Tibial nerve (tissue), 4 donors: ENCODE data around the gene FLCN. TPM values are rescaled to one million over a fixed set of nuclear protein-coding genes. Genes with fewer than 3 reads are reported as not detected.
A peak's percentile ranks its signal among the peaks of the same experiment; 100 is the strongest.

Experiments
- DNase-seq, 2 donors: peaks; one replicate each; pipeline ENCODE4 v3.0.0-alpha.2; 2019; ENCODE audit warnings: low spot score in 2 of 2
- H3K27ac ChIP-seq, 4 donors: fragments of 200-600 bp; sonication (generic) in 3 of 4; one replicate each; pipeline ENCODE4 v1.5.1; 2017 to 2019; ENCODE audit warnings: mild to moderate bottlenecking in 1 of 4
- H3K27me3 ChIP-seq, 2 donors: fragments of 200-600 bp; sonication (generic) in 1 of 2; one replicate each; pipeline versions ENCODE4 v1.5.1 to v1.6.0; 2017 to 2019
- H3K36me3 ChIP-seq, 3 donors: fragments of 200-600 bp; sonication (generic); one replicate each; pipeline ENCODE4 v1.5.1; 2018 to 2019
- H3K4me1 ChIP-seq, 4 donors: fragments of 200-600 bp; sonication (generic) in 3 of 4; one replicate each; pipeline ENCODE4 v1.5.1; 2017 to 2019
- H3K4me3 ChIP-seq, 4 donors: fragments of 200-600 bp; sonication (generic) in 3 of 4; one replicate each; pipeline ENCODE4 v1.5.1; 2017 to 2019; ENCODE audit warnings: mild to moderate bottlenecking in 1 of 4, moderate library complexity in 1 of 4
- H3K9me3 ChIP-seq, 4 donors: fragments of 200-600 bp; sonication (generic) in 3 of 4; one replicate each; pipeline ENCODE4 v1.5.1; 2017 to 2019
- CTCF ChIP-seq, 5 experiments: fragments of 200-600 bp in 3 of 5; fragments of 450-650 bp in 2 of 5; sonication (generic) in 3 of 5; IDR thresholded peaks; one replicate each; pipeline ENCODE4 v1.5.1; 2016 to 2019; ENCODE audit warnings: antibody characterized with exemption in 5 of 5, mild to moderate bottlenecking in 3 of 5, moderate library complexity in 2 of 5
- EP300 ChIP-seq, 2 donors: sonication (generic); formaldehyde crosslinking; IDR thresholded peaks; one replicate each; pipeline ENCODE4 v1.6.1; 2017; ENCODE audit warnings: antibody characterized with exemption in 2 of 2, mild to moderate bottlenecking in 1 of 2
- POLR2A ChIP-seq, 2 donors: fragments of 450-650 bp; IDR thresholded peaks; one replicate each; pipeline ENCODE4 v1.6.1; 2017; ENCODE audit warnings: antibody characterized with exemption in 2 of 2, mild to moderate bottlenecking in 2 of 2, moderate library complexity in 2 of 2
- WGBS, 2 donors: methylation state at CpG; one replicate each; pipeline ENCODE4 v1.1.5; 2018; 5-methylcytosine and 5-hydroxymethylcytosine counted together
- total RNA-seq, 4 donors: library from RNA; depleted of rRNA; stranded (reverse); fragments of >200 nt; gene quantifications; one replicate each; pipeline ENCODE4 v1.1.0, GENCODE V29; 2016

FLCN gene
- total RNA-seq, 4 donors from 2014 or later: 71.5 to 85.9 (median 76.6) TPM

- WGBS, 2 donors: 78 to 82% methylated on average over 6 of the region's 6 CpGs
- Histone ChIP-seq H3K9me3 (no peaks in the 10 kb centered on the region), H3K4me1 (peaks cover 0 to 39% (median 17%) of the 10 kb centered on the region in 4 donors), H3K36me3 (peaks cover 0 to 48% (median 3%) of the 10 kb centered on the region in 3 donors), H3K27ac (no peak overlapping the region), H3K4me3 (no peak overlapping the region), H3K27me3 (no peaks in the 10 kb centered on the region)
- DNase-seq: no peak
- TF ChIP-seq EP300 (IDR thresholded peaks at IDR 0.05): no peak
- TF ChIP-seq CTCF (IDR thresholded peaks at IDR 0.05): no peak
- TF ChIP-seq POLR2A (IDR thresholded peaks at IDR 0.05): no peak
Observed at GRCh38 chr17:17275971-17276370, 39.0 kb upstream of the FLCN start.

GRCh38 chr17:17269926-17270773 lies 33.2 kb upstream of the FLCN start:
- no peaks in the 10 kb centered on the region for H3K4me1 ChIP-seq
- no peak overlapping the region for H3K27ac ChIP-seq
- H3K9me3 ChIP-seq: no peaks in the 10 kb centered on the region
- H3K36me3 ChIP-seq: peaks cover 3 to 97% (median 28%) of the 10 kb centered on the region in 3 donors
- H3K4me3 ChIP-seq: no peak overlapping the region
- WGBS, 2 donors: 89 to 90% methylated on average over 9 of the region's 9 CpGs
- no peak for DNase-seq
- peak in 1 of 5 experiments; percentile 15 for TF ChIP-seq CTCF (IDR thresholded peaks at IDR 0.05)
- no peak for TF ChIP-seq POLR2A (IDR thresholded peaks at IDR 0.05)
- TF ChIP-seq EP300 (IDR thresholded peaks at IDR 0.05): no peak
- H3K27me3 ChIP-seq: no peaks in the 10 kb centered on the region

GRCh38 chr17:17264430-17264829 lies 27.5 kb upstream of the FLCN start:
- WGBS, 2 donors: 84 to 92% methylated on average over 2 of the region's 2 CpGs
- Histone ChIP-seq H3K9me3 (no peaks in the 10 kb centered on the region), H3K4me3 (no peak overlapping the region), H3K27ac (no peak overlapping the region), H3K4me1 (no peaks in the 10 kb centered on the region), H3K27me3 (no peaks in the 10 kb centered on the region), H3K36me3 (peaks cover 5 to 97% (median 48%) of the 10 kb centered on the region in 3 donors)
- no peak for DNase-seq
- no peak for TF ChIP-seq CTCF (IDR thresholded peaks at IDR 0.05)
- TF ChIP-seq EP300 (IDR thresholded peaks at IDR 0.05): no peak
- TF ChIP-seq POLR2A (IDR thresholded peaks at IDR 0.05): no peak

- WGBS, 2 donors: 91 to 93% methylated on average over 4 of the region's 4 CpGs
Observed at GRCh38 chr17:17258998-17259397, 22.0 kb upstream of the FLCN start.

More at GRCh38 chr17:17258998-17259397, 22.0 kb upstream of the FLCN start:
- H3K4me3 ChIP-seq: no peak overlapping the region
- H3K4me1 ChIP-seq: no peaks in the 10 kb centered on the region
- H3K27me3 ChIP-seq: no peaks in the 10 kb centered on the region
- DNase-seq: no peak
- H3K27ac ChIP-seq: no peak overlapping the region
- H3K36me3 ChIP-seq: peaks cover 5 to 99% (median 33%) of the 10 kb centered on the region in 3 donors
- H3K9me3 ChIP-seq: no peaks in the 10 kb centered on the region
- TF ChIP-seq EP300 (IDR thresholded peaks at IDR 0.05): no peak
- TF ChIP-seq POLR2A (IDR thresholded peaks at IDR 0.05): no peak
- no peak for TF ChIP-seq CTCF (IDR thresholded peaks at IDR 0.05)
